C4-2B (cell line): Measurements from ENCODE around the gene FSTL1.

Experiments used
- H3K27ac ChIP-seq: fragments of 450-650 bp; 2 replicates; pipeline ENCODE4 v1.5.1; 2017
- ZFX ChIP-seq: fragments of 450-650 bp; IDR thresholded peaks from 2 replicates; pipeline ENCODE4 v1.6.1; 2017
- TF ChIP-seq, protein P1 (sequence below): fragments of 450-650 bp; conservative IDR thresholded peaks from 2 replicates; pipeline ENCODE4 v1.5.1; 2017; ENCODE audit warnings: mild to moderate bottlenecking

The FSTL1 gene

DNA sequence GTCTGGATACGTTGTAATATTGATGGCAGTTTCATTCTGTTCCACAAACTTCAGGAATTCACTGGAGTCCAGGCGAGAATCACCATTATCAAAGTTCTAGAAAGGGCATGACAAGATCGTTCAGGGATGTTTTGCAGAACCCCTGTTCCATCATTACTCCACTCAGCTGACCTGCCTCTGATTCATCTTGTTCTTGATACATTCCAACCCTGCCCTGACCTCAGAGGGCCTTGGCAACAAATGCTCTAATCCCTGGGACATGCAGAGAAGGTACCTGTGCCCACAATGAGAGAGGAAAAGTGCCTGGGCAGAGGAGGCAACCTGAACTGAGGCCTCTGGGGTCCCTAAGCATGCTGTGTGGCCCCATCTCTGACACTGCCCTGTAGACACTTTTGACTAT, 45.9 kb downstream of the FSTL1 start:
- no peak for TF ChIP-seq ZFX
- TF ChIP-seq, protein P1, sequence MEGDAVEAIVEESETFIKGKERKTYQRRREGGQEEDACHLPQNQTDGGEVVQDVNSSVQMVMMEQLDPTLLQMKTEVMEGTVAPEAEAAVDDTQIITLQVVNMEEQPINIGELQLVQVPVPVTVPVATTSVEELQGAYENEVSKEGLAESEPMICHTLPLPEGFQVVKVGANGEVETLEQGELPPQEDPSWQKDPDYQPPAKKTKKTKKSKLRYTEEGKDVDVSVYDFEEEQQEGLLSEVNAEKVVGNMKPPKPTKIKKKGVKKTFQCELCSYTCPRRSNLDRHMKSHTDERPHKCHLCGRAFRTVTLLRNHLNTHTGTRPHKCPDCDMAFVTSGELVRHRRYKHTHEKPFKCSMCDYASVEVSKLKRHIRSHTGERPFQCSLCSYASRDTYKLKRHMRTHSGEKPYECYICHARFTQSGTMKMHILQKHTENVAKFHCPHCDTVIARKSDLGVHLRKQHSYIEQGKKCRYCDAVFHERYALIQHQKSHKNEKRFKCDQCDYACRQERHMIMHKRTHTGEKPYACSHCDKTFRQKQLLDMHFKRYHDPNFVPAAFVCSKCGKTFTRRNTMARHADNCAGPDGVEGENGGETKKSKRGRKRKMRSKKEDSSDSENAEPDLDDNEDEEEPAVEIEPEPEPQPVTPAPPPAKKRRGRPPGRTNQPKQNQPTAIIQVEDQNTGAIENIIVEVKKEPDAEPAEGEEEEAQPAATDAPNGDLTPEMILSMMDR: no peak
- no peak overlapping the region for H3K27ac ChIP-seq

DNA sequence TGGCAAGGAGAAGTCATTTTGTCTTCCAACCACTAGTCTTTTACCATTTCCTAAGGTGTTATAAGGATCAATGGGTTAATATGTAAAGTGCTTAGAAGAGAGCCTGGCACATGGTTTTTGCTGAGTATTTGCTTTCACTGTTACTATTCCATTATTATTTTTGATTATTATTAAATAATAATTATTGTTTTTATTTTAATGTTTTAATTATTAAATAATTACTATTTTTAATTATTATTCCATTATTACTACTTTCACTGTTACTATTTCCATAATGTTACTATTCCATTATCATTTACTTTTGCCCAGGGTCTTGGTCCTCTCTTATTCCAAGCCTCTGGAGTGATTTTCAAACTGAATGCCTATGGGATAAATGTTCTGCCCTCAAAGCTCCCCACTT, 48.5 kb downstream of the FSTL1 start:
- TF ChIP-seq, protein P1: no peak
- TF ChIP-seq ZFX: no peak
- H3K27ac ChIP-seq: no peak overlapping the region

DNA sequence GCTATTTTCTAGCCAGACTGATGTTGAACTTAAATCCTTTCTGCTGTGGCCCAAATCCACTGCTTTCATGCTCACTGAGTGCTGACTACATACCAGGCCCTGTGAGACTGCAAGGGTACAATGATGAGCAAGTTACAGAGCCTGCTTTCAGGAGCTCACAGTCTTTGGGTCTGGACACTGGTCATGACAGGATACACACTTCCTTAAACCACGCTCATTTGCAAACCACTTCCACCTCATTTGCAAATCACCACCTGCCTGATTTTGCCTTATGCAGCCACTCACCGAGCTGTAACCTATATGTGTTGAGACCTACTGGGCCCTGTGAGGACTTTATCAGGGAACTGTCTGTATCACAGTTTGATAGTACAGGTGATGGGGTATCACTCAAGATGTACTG, 51.4 kb downstream of the FSTL1 start:
- H3K27ac ChIP-seq: no peak overlapping the region
- no peak for TF ChIP-seq ZFX
- TF ChIP-seq, protein P1: no peak

DNA sequence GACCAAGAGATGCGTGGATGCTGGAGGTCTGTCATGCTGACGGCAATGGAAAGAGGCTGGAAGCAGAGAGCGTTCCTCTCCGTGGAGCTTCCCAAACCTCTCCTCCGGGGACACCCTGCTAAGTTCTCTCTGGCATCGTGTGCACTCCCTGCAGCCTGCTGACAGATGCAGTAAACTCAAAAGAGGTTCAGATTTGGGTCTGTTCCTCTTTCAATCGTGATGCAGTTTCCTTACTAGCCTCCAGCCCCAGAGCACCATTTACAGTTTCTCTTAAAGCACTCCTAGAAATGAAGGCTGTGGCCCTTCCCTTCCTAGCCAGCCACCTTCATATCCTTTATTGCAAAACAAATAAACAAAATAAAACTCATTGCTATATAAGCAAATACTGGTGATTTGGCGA, 54.3 kb downstream of the FSTL1 start:
- no peak overlapping the region for H3K27ac ChIP-seq
- TF ChIP-seq ZFX: no peak
- TF ChIP-seq, protein P1: no peak

DNA sequence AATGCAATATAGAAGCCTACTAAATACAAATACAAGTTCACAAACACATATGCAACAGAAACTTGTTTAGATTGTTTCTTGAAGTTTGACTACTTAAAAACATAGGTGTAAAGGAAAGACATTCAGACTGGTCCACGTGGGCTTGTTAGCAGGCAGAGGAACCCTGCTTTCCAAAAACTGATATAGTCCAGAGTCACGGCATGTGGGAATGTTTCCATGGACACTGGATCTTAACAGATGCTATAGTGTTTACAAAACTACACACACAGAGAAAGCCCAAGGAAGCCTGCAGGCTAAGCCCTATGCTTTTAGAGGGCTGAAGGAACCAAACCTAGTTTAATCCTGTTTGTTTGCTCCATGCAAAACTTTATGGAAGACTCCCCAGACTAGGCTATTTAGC, 56.4 kb downstream of the FSTL1 start:
- TF ChIP-seq, protein P1: no peak
- TF ChIP-seq ZFX: no peak

DNA sequence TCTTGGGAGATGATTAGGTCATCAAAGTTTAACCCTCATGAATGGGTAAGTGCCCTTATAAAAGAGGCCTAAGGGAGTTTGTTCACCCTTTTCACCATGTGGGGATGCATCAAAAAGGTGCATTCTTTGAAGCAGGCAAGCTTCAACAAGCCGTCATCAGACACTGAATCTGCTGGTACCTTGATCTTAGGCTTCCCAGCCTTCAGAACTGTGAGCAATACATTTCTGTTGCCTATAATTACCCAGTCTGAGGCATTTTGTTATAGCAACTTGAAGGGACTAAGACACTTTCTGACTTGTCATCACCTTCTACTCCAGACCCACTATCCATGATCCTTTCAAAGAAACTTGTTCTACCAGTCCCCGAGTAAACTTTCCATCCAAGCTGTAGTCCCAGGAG, 57.0 kb downstream of the FSTL1 start:
- no peak overlapping the region for H3K27ac ChIP-seq
- no peak for TF ChIP-seq ZFX
- TF ChIP-seq, protein P1: no peak

More for the DNA sequence above, 56.4 kb downstream of the FSTL1 start:
- H3K27ac ChIP-seq: no peak overlapping the region; the same call in 1 of the 2 replicates

DNA sequence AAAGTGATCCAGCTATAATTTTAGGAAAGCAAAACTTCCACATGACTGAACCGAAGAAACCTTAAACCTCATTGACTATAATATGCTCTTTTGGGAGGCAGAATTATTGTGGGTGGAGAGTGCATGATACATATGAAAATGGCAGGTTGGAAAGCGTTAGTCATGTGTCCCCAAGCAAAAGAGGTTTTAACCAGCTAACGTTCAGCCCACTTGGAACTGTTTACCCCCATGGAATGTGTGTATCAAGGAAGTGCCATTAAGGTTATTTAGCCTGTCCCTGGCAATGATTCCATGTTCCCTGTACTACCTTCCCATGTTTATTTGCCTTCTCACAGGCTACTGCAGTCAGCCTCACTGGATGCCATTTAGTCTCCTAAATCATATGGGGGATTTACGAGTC, 57.5 kb downstream of the FSTL1 start:
- H3K27ac ChIP-seq: no peak overlapping the region
- TF ChIP-seq ZFX: no peak
- TF ChIP-seq, protein P1: no peak
